Bronchial epithelial cell (primary cell): ENCODE measurements around the gene IL31RA. TPM values are rescaled to one million over a fixed set of nuclear protein-coding genes. Genes with fewer than 3 reads are reported as not detected.

Source experiments
- DNase-seq: peaks from one replicate; pipeline ENCODE4 v3.0.0-alpha.2; 2010; ENCODE audit warnings: low read depth
- FAIRE-seq: peaks from 2 replicates; lab custom pipeline; 2011; peaks lifted over from hg19 to GRCh38; lab: Jason Lieb, UNC
- H3K27me3 ChIP-seq: 2 replicates; pipeline ENCODE4 v1.5.1; 2011; ENCODE audit warnings: low read length; ENCODE audit not compliant: control insufficient read depth, insufficient read depth
- H3K36me3 ChIP-seq: 2 replicates; pipeline ENCODE4 v1.5.1; 2011; ENCODE audit warnings: low read length; ENCODE audit not compliant: control insufficient read depth, insufficient read depth
- H3K4me3 ChIP-seq: 2 replicates; pipeline ENCODE4 v1.5.1; 2011; ENCODE audit warnings: mild to moderate bottlenecking, low read depth, low read length, control low read depth
- CTCF ChIP-seq: IDR thresholded peaks from 2 replicates; pipeline ENCODE4 v1.5.1; 2011; ENCODE audit warnings: mild to moderate bottlenecking, moderate library complexity, low read length, control low read depth, inconsistent platforms; ENCODE audit not compliant: insufficient read depth, severe bottlenecking
- total RNA-seq: library from RNA; depleted of rRNA; stranded (reverse); fragments of >200 nt; gene quantifications from 2 replicates; pipeline ENCODE4 v1.2.1, GENCODE V29; 2014

IL31RA gene
- total RNA-seq, 1 donor from 2014 or later = 0.26 TPM

DNA sequence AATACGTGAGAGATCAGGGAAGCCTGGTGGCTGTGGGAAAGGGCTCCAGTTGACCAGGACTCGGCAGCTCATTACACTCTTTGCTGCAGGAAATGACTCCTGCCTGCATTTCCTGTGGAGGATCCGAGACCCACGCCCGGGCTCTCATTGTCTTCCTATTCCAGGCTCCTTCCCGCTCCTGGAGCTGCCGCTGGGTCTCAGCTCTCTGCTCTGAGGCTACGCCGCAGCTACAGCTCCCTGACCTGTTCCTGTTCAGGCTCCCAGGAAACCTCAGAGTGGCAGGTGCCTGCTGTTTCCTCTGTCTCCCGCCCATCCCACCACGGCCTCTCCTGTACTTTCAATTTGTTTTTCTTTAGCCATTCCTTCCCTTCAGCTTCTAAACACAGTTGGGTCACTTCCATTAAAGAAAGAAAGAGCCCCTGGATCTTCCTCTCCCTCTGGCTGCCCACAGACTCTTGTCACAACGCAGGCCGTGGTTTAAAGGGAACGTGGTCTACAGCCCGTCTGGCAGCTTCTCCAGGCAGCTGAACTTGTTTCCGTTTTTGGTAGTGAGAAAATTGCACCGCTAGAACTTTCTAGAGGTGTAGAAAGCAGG lies 72.1 kb downstream of the IL31RA start:
- Histone ChIP-seq H3K27me3 (no peaks in the 10 kb centered on the region), H3K36me3 (no peaks in the 10 kb centered on the region), H3K4me3 (peak overlapping the region; percentile 4)
- no peak for TF ChIP-seq CTCF
- DNase-seq (no peak), FAIRE-seq (no peak)

GRCh38 chr5:55923865-55924500 lies 72.8 kb downstream of the IL31RA start:
- H3K4me3 ChIP-seq = no peak overlapping the region
- FAIRE-seq = no peak
- no peak for DNase-seq
- H3K27me3 ChIP-seq = no peaks in the 10 kb centered on the region
- no peak for TF ChIP-seq CTCF
- no peaks in the 10 kb centered on the region for H3K36me3 ChIP-seq

- H3K4me3 ChIP-seq = no peak overlapping the region
- no peak for TF ChIP-seq CTCF
- FAIRE-seq = no peak
- DNase-seq = no peak
- no peaks in the 10 kb centered on the region for H3K27me3 ChIP-seq
- no peaks in the 10 kb centered on the region for H3K36me3 ChIP-seq
Measured at GRCh38 chr5:55924744-55925143, 73.6 kb downstream of the IL31RA start.

DNA sequence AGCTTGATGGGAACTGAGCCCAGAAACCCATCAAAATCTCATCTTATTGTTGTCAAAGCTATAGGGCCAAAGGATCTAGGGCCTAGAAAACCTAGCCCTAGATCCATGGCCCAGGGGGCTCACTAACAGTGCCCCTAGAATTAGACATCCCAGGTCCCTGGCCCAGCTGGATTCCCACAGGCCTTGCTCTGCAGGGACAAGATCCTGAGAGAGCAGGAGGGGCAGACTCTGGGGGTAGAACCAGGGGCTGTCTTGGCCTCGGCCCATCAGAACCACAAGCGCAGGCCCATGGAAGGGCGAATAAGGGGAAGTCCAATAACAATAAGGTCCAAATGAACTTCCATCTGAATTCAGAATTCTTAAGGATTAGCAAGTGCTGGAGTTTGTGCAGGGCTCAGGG lies 74.0 kb downstream of the IL31RA start:
- Histone ChIP-seq H3K36me3 (no peaks in the 10 kb centered on the region), H3K4me3 (no peak overlapping the region), H3K27me3 (no peaks in the 10 kb centered on the region)
- no peak for DNase-seq
- no peak for TF ChIP-seq CTCF
- no peak for FAIRE-seq

DNA sequence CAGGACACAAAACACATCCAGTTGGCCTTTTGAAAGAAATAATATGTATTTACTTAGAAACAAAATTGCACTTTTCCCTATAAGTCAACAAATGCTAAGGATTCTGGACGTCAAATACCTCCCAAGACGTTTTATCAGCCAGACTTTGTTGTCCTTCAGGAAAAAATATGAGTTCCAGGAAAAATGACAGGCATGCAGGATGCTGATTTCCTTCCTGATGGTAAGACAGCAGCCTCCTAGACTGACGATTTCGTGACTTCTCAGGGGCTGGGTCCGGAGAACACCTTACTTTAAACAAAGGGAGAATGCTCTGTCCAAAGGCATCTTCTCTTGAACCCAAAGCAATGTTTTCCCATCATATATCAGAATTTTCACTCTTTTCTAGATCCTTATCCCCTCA lies 74.6 kb downstream of the IL31RA start:
- TF ChIP-seq CTCF = no peak
- Histone ChIP-seq H3K36me3 (no peaks in the 10 kb centered on the region), H3K27me3 (no peaks in the 10 kb centered on the region), H3K4me3 (no peak overlapping the region)
- FAIRE-seq = no peak
- DNase-seq = no peak
